ENCODE data around the gene PRR33.

DNA sequence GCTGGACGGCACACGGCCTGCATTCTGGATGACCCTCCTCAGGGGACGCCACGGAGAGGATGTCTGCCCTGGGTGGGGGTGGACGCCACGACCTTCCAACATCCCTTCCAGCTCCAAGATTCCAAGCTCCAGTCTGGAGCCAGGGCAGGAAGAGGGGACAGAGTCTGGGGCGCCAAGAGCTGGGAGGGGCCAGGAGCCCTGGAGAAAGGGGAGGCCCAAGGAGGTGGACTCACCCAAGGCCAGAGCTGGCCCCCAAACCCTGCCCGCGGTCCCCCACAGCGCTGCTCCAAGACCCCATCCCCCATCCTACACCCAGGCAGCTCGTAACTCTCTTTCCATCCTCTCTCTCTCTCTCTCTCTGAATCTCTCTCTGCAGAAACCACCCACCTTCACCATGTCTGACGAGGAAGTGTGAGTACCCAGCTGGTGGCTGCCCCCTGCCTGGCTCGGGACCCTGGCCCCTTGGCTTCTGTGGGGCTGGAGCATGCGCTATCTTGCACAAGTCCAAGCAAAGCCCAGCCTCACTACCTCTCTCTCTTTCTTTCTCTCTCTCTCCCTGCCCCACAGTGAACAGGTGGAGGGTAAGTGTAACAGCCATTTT lies 30.9 kb upstream of the PRR33 start:
- TF ChIP-seq, protein P1, sequence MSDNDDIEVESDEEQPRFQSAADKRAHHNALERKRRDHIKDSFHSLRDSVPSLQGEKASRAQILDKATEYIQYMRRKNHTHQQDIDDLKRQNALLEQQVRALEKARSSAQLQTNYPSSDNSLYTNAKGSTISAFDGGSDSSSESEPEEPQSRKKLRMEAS (IDR thresholded peaks at IDR 0.05): no peak
- TF ChIP-seq SP1 (IDR thresholded peaks at IDR 0.05; ENCODE audit: low read depth) (no peak), POLR2A (IDR thresholded peaks at IDR 0.05; ENCODE audit: borderline replicate concordance, extremely low read depth, insufficient read depth, insufficient read length) (no peak), POLR2AphosphoS5 (IDR thresholded peaks at IDR 0.05; ENCODE audit: low read depth, low read length) (no peak), SIN3A (IDR thresholded peaks at IDR 0.05; ENCODE audit: low read depth) (no peak), ELF1 (IDR thresholded peaks at IDR 0.05; ENCODE audit: borderline replicate concordance, low read depth) (no peak), EZH2 (IDR thresholded peaks at IDR 0.05) (no peak), RAD21 (IDR thresholded peaks at IDR 0.05; ENCODE audit: low read depth) (no peak)
- TF ChIP-seq, protein P2, sequence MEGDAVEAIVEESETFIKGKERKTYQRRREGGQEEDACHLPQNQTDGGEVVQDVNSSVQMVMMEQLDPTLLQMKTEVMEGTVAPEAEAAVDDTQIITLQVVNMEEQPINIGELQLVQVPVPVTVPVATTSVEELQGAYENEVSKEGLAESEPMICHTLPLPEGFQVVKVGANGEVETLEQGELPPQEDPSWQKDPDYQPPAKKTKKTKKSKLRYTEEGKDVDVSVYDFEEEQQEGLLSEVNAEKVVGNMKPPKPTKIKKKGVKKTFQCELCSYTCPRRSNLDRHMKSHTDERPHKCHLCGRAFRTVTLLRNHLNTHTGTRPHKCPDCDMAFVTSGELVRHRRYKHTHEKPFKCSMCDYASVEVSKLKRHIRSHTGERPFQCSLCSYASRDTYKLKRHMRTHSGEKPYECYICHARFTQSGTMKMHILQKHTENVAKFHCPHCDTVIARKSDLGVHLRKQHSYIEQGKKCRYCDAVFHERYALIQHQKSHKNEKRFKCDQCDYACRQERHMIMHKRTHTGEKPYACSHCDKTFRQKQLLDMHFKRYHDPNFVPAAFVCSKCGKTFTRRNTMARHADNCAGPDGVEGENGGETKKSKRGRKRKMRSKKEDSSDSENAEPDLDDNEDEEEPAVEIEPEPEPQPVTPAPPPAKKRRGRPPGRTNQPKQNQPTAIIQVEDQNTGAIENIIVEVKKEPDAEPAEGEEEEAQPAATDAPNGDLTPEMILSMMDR (IDR thresholded peaks at IDR 0.05 in 2 of 3, conservative IDR thresholded peaks at IDR 0.05 in 1 of 3; ENCODE audit: borderline replicate concordance in 1 of 3, insufficient read depth in 1 of 3, low read depth in 2 of 3, low read length in 2 of 3): no peak
- TF ChIP-seq, protein P3, sequence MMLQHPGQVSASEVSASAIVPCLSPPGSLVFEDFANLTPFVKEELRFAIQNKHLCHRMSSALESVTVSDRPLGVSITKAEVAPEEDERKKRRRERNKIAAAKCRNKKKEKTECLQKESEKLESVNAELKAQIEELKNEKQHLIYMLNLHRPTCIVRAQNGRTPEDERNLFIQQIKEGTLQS (IDR thresholded peaks at IDR 0.05): no peak
- TF ChIP-seq, protein P4, sequence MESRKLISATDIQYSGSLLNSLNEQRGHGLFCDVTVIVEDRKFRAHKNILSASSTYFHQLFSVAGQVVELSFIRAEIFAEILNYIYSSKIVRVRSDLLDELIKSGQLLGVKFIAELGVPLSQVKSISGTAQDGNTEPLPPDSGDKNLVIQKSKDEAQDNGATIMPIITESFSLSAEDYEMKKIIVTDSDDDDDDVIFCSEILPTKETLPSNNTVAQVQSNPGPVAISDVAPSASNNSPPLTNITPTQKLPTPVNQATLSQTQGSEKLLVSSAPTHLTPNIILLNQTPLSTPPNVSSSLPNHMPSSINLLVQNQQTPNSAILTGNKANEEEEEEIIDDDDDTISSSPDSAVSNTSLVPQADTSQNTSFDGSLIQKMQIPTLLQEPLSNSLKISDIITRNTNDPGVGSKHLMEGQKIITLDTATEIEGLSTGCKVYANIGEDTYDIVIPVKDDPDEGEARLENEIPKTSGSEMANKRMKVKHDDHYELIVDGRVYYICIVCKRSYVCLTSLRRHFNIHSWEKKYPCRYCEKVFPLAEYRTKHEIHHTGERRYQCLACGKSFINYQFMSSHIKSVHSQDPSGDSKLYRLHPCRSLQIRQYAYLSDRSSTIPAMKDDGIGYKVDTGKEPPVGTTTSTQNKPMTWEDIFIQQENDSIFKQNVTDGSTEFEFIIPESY (IDR thresholded peaks at IDR 0.05; ENCODE audit: extremely low read depth, insufficient replicate concordance, low read length): no peak
